H1 (cell line): ENCODE data around the gene SND1. TPM values are rescaled to one million over a fixed set of nuclear protein-coding genes. Genes with fewer than 3 reads are reported as not detected.

ENCODE experiments used
- polyA plus RNA-seq, 7 experiments: library from polyadenylated mRNA; depleted of rRNA in 3 of 7; stranded (reverse) in 5 of 7; unstranded in 2 of 7; fragments of >200 nt in 5 of 7; fragments of 200-250 nt in 2 of 7; gene quantifications; 1 replicate in 5 of 7; 2 replicates in 1 of 7; 4 replicates in 1 of 7; pipeline versions ENCODE4 v1.2.1 to v1.2.3, GENCODE V29; 2011 to 2013; ENCODE audit warnings: missing spikeins in 2 of 7, mixed read lengths in 2 of 7
- total RNA-seq: library from RNA; stranded (reverse); fragmentation: NEBNext Ultra II Directional; extraction: Animal tissue kit (Norgen Biotek cat#: 25700); gene quantifications from 2 replicates; pipeline ENCODE4 v1.2.1, GENCODE V29; 2021
- TF ChIP-seq, protein P1 (sequence below): fragments of 300-600 bp; sonication (generic); IDR thresholded peaks from 2 replicates; pipeline ENCODE4 v1.7.1; 2012; ENCODE audit warnings: low read length, moderate library complexity, mild to moderate bottlenecking, inconsistent platforms; ENCODE audit not compliant: insufficient replicate concordance

SND1 gene
- total and polyA plus RNA-seq, 2 of the 8 experiments (the other 6 are each of a cell fraction or from before 2014, with no cell fraction given) = 122 to 290 TPM

DNA sequence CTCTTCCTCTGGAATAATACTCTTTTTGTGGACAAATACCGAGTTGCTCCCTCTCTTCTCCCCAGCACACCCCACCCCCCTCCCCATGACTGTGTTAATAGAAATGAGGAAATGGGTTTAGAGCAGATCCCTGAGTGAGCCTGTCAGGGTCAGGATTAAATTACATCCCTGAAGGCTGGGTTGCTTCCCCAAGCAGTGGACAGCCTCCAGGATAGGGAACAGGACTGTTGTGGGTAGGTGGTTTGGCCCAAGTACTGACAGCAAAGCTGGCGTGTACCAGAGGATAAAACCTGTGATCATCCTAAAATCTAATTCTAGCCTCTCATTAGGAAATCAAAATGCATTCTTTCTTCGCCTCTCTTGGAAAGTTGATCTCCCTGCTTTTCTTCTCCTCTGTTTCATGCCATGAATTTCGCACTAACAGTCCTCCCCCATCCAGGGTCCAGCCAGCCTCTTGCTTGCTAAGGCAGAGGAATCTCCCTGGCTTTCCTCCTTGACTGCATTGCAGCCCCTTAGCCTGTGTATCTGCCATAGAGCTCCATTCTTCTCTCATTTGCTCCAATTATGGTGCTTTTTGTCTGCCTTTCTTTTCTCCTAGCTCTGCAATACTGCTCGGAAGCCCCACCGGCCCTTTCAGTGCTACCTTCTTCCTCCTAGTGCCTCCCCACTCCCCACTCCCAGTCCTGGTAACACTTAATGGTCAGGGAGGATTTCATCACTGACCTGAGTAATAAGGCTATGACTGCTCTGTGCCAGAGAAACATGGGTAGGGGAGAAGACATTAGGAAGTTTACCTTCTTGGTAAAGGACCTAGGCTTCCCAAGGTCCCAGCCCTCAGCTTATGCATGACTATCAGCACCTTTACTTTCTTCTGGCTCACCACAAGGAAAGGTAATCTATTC, 370.9 kb downstream of the SND1 start (continued):
- TF ChIP-seq, protein P1, sequence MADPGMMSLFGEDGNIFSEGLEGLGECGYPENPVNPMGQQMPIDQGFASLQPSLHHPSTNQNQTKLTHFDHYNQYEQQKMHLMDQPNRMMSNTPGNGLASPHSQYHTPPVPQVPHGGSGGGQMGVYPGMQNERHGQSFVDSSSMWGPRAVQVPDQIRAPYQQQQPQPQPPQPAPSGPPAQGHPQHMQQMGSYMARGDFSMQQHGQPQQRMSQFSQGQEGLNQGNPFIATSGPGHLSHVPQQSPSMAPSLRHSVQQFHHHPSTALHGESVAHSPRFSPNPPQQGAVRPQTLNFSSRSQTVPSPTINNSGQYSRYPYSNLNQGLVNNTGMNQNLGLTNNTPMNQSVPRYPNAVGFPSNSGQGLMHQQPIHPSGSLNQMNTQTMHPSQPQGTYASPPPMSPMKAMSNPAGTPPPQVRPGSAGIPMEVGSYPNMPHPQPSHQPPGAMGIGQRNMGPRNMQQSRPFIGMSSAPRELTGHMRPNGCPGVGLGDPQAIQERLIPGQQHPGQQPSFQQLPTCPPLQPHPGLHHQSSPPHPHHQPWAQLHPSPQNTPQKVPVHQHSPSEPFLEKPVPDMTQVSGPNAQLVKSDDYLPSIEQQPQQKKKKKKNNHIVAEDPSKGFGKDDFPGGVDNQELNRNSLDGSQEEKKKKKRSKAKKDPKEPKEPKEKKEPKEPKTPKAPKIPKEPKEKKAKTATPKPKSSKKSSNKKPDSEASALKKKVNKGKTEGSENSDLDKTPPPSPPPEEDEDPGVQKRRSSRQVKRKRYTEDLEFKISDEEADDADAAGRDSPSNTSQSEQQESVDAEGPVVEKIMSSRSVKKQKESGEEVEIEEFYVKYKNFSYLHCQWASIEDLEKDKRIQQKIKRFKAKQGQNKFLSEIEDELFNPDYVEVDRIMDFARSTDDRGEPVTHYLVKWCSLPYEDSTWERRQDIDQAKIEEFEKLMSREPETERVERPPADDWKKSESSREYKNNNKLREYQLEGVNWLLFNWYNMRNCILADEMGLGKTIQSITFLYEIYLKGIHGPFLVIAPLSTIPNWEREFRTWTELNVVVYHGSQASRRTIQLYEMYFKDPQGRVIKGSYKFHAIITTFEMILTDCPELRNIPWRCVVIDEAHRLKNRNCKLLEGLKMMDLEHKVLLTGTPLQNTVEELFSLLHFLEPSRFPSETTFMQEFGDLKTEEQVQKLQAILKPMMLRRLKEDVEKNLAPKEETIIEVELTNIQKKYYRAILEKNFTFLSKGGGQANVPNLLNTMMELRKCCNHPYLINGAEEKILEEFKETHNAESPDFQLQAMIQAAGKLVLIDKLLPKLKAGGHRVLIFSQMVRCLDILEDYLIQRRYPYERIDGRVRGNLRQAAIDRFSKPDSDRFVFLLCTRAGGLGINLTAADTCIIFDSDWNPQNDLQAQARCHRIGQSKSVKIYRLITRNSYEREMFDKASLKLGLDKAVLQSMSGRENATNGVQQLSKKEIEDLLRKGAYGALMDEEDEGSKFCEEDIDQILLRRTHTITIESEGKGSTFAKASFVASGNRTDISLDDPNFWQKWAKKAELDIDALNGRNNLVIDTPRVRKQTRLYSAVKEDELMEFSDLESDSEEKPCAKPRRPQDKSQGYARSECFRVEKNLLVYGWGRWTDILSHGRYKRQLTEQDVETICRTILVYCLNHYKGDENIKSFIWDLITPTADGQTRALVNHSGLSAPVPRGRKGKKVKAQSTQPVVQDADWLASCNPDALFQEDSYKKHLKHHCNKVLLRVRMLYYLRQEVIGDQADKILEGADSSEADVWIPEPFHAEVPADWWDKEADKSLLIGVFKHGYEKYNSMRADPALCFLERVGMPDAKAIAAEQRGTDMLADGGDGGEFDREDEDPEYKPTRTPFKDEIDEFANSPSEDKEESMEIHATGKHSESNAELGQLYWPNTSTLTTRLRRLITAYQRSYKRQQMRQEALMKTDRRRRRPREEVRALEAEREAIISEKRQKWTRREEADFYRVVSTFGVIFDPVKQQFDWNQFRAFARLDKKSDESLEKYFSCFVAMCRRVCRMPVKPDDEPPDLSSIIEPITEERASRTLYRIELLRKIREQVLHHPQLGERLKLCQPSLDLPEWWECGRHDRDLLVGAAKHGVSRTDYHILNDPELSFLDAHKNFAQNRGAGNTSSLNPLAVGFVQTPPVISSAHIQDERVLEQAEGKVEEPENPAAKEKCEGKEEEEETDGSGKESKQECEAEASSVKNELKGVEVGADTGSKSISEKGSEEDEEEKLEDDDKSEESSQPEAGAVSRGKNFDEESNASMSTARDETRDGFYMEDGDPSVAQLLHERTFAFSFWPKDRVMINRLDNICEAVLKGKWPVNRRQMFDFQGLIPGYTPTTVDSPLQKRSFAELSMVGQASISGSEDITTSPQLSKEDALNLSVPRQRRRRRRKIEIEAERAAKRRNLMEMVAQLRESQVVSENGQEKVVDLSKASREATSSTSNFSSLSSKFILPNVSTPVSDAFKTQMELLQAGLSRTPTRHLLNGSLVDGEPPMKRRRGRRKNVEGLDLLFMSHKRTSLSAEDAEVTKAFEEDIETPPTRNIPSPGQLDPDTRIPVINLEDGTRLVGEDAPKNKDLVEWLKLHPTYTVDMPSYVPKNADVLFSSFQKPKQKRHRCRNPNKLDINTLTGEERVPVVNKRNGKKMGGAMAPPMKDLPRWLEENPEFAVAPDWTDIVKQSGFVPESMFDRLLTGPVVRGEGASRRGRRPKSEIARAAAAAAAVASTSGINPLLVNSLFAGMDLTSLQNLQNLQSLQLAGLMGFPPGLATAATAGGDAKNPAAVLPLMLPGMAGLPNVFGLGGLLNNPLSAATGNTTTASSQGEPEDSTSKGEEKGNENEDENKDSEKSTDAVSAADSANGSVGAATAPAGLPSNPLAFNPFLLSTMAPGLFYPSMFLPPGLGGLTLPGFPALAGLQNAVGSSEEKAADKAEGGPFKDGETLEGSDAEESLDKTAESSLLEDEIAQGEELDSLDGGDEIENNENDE = no peak
